H1 (cell line): Measurements from ENCODE around the gene PTPRD. TPM values are rescaled to one million over a fixed set of nuclear protein-coding genes. Genes with fewer than 3 reads are reported as not detected.
A peak's percentile ranks its signal among the peaks of the same experiment; 100 is the strongest.

ENCODE experiments used
- CTCF ChIA-PET: fragments of 300-600 bp; sonication (Branson Sonifier 250); formaldehyde crosslinking; loops from one replicate; lab custom pipeline; 2021; ENCODE audit not compliant: partially characterized antibody; lab: Charles Lee
- POLR2A ChIA-PET: fragments of 300-600 bp; sonication (Branson Sonifier 250); formaldehyde crosslinking; loops from one replicate; lab custom pipeline; 2021; ENCODE audit warnings: inconsistent platforms; ENCODE audit not compliant: partially characterized antibody; lab: Charles Lee
- DNase-seq, 2 experiments: peaks; one replicate each; pipeline versions ENCODE4 v3.0.0 to v3.0.0-alpha.2; 2010 to 2022; ENCODE audit warnings: low spot score in 2 of 2, low read depth in 1 of 2, mixed read lengths in 1 of 2
- FAIRE-seq: peaks from 2 replicates; lab custom pipeline; 2011; peaks lifted over from hg19 to GRCh38; lab: Jason Lieb, UNC
- H2AFZ ChIP-seq: 2 replicates; pipeline ENCODE4 v1.8.1; 2012; ENCODE audit warnings: low read length, inconsistent platforms
- H2AK5ac ChIP-seq: 2 replicates; pipeline ENCODE4 v1.6.1; 2013; ENCODE audit warnings: low read depth, low read length
- H2BK120ac ChIP-seq: replicated peaks from 2 replicates; pipeline ENCODE3; 2013; ENCODE audit warnings: low read depth, low read length, inconsistent platforms
- H2BK12ac ChIP-seq: 2 replicates; pipeline ENCODE4 v1.6.1; 2013; ENCODE audit warnings: low read depth, low read length
- H2BK15ac ChIP-seq: 2 replicates; pipeline ENCODE4 v1.6.1; 2013; ENCODE audit warnings: low read length
- H2BK20ac ChIP-seq: 2 replicates; pipeline ENCODE4 v1.6.1; 2013; ENCODE audit warnings: low read length
- H2BK5ac ChIP-seq: 2 replicates; pipeline ENCODE4 v1.6.1; 2013; ENCODE audit warnings: low read depth, low read length
- H3K14ac ChIP-seq: 2 replicates; pipeline ENCODE4 v1.6.1; 2013; ENCODE audit warnings: inconsistent platforms; ENCODE audit not compliant: insufficient read length
- H3K18ac ChIP-seq: 2 replicates; pipeline ENCODE4 v1.6.1; 2013; ENCODE audit warnings: low read length; ENCODE audit errors: extremely low read depth
- H3K23ac ChIP-seq: 2 replicates; pipeline ENCODE4 v1.6.1; 2013; ENCODE audit warnings: inconsistent platforms; ENCODE audit not compliant: insufficient read length
- H3K23me2 ChIP-seq: 2 replicates; pipeline ENCODE4 v1.6.1; 2013; ENCODE audit warnings: low read depth, low read length
- H3K27ac ChIP-seq: 2 replicates; pipeline ENCODE4 v1.6.1; 2011; ENCODE audit warnings: low read depth, low read length, inconsistent platforms
- H3K27me3 ChIP-seq, 4 experiments: replicated peaks in 1 of 4; 1 replicate in 1 of 4; 2 replicates in 3 of 4; pipeline versions ENCODE4 v1.6.1 to v1.8.1; 2011 to 2013; ENCODE audit warnings: low read length in 3 of 4, mild to moderate bottlenecking in 3 of 4, inconsistent platforms in 2 of 4, mixed read lengths in 2 of 4, moderate library complexity in 1 of 4; ENCODE audit not compliant: control insufficient read depth in 3 of 4, insufficient read depth in 3 of 4; ENCODE audit errors: extremely low read depth in 1 of 4
- H3K36me3 ChIP-seq, 4 experiments: 2 replicates each; pipeline versions ENCODE4 v1.6.1 to v1.8.1; 2011 to 2013; ENCODE audit warnings: mild to moderate bottlenecking in 4 of 4, low read length in 3 of 4, moderate library complexity in 2 of 4, control low read depth in 1 of 4, inconsistent platforms in 1 of 4; ENCODE audit not compliant: insufficient read depth in 4 of 4, control insufficient read depth in 2 of 4
- H3K4ac ChIP-seq: replicated peaks from 2 replicates; pipeline ENCODE3; 2013; ENCODE audit warnings: low read length, low read depth, mixed read lengths, inconsistent platforms; ENCODE audit not compliant: insufficient read length
- H3K4me1 ChIP-seq, 4 experiments: replicated peaks in 1 of 4; 1 replicate in 1 of 4; 2 replicates in 3 of 4; pipeline versions ENCODE4 v1.6.1 to v1.8.1; 2011 to 2013; ENCODE audit warnings: low read length in 3 of 4, inconsistent platforms in 2 of 4, mixed read lengths in 1 of 4; ENCODE audit not compliant: insufficient read depth in 4 of 4, control insufficient read depth in 3 of 4
- H3K4me2 ChIP-seq, 2 experiments: 2 replicates each; pipeline versions ENCODE4 v1.6.1 to v1.8.1; 2011 to 2013; ENCODE audit warnings: low read depth in 2 of 2, low read length in 2 of 2, control low read depth in 1 of 2, inconsistent platforms in 1 of 2, mild to moderate bottlenecking in 1 of 2; ENCODE audit not compliant: insufficient read depth in 1 of 2
- H3K4me3 ChIP-seq, 4 experiments: fragments of 200-600, 300-600 bp in 1 of 4; sonication (generic), shearing (Covaris generic), sonication (Bioruptor Twin) in 1 of 4; 2 replicates each; pipeline versions ENCODE4 v1.5.1 to v1.8.1; 2011 to 2016; ENCODE audit warnings: low read length in 4 of 4, low read depth in 3 of 4, control low read depth in 2 of 4, inconsistent platforms in 2 of 4, mild to moderate bottlenecking in 2 of 4, mixed read lengths in 1 of 4, moderate library complexity in 1 of 4; ENCODE audit not compliant: insufficient read depth in 2 of 4; ENCODE audit errors: extremely low read depth in 1 of 4
- H3K56ac ChIP-seq: replicated peaks from 2 replicates; pipeline ENCODE3; 2013; ENCODE audit warnings: low read depth, mild to moderate bottlenecking, mixed read lengths, low read length, inconsistent platforms; ENCODE audit not compliant: insufficient read length
- H3K79me1 ChIP-seq: 2 replicates; pipeline ENCODE4 v1.6.1; 2013; ENCODE audit warnings: low read depth, low read length, control low read depth
- H3K79me2 ChIP-seq, 2 experiments: 2 replicates each; pipeline versions ENCODE4 v1.6.1 to v1.8.1; 2012 to 2013; ENCODE audit warnings: low read length in 2 of 2, mild to moderate bottlenecking in 2 of 2, inconsistent platforms in 1 of 2; ENCODE audit not compliant: insufficient read depth in 2 of 2, control insufficient read depth in 1 of 2
- H3K9ac ChIP-seq, 4 experiments: replicated peaks in 1 of 4; 1 replicate in 1 of 4; 2 replicates in 3 of 4; pipeline versions ENCODE4 v1.6.1 to v1.8.1; 2011 to 2013; ENCODE audit warnings: low read depth in 3 of 4, low read length in 3 of 4, control low read depth in 2 of 4, mild to moderate bottlenecking in 2 of 4, moderate library complexity in 2 of 4, inconsistent platforms in 1 of 4; ENCODE audit errors: extremely low read depth in 1 of 4
- H3K9me3 ChIP-seq, 2 experiments: 2 replicates each; pipeline versions ENCODE4 v1.6.1 to v1.8.1; 2012 to 2013; ENCODE audit warnings: mild to moderate bottlenecking in 2 of 2, moderate library complexity in 2 of 2, control low read depth in 1 of 2, inconsistent platforms in 1 of 2, low read depth in 1 of 2, low read length in 1 of 2, mixed read lengths in 1 of 2; ENCODE audit not compliant: insufficient read depth in 2 of 2
- H4K20me1 ChIP-seq, 2 experiments: replicated peaks in 1 of 2; 2 replicates each; pipeline versions ENCODE3 to v1.8.1; 2011 to 2013; ENCODE audit warnings: inconsistent platforms in 2 of 2, low read length in 2 of 2, mild to moderate bottlenecking in 1 of 2; ENCODE audit not compliant: insufficient read depth in 2 of 2, control insufficient read depth in 1 of 2
- H4K5ac ChIP-seq: 2 replicates; pipeline ENCODE4 v1.6.1; 2013; ENCODE audit warnings: low read length, low read depth, mixed read lengths, inconsistent platforms; ENCODE audit not compliant: insufficient read length
- H4K8ac ChIP-seq: 2 replicates; pipeline ENCODE4 v1.8.0; 2013; ENCODE audit warnings: mild to moderate bottlenecking, moderate library complexity, low read length, inconsistent platforms; ENCODE audit not compliant: insufficient read depth; ENCODE audit errors: extremely low read depth
- H4K91ac ChIP-seq: replicated peaks from 2 replicates; pipeline ENCODE3; 2013; ENCODE audit warnings: low read length, mixed read lengths, inconsistent platforms; ENCODE audit not compliant: insufficient read length
- BACH1 ChIP-seq: IDR thresholded peaks from 2 replicates; pipeline ENCODE4 v1.6.1; 2012; ENCODE audit warnings: low read length, improper control_type of control experiment
- BRCA1 ChIP-seq: IDR thresholded peaks from 2 replicates; pipeline ENCODE4 v1.6.1; 2012; ENCODE audit warnings: low read depth, low read length, improper control_type of control experiment
- CHD2 ChIP-seq: IDR thresholded peaks from 2 replicates; pipeline ENCODE4 v1.6.1; 2012; ENCODE audit warnings: low read length, improper control_type of control experiment
- EGR1 ChIP-seq: IDR thresholded peaks from 2 replicates; pipeline ENCODE4 v1.6.1; 2011; ENCODE audit warnings: low read depth, low read length, borderline replicate concordance
- JUN ChIP-seq: IDR thresholded peaks from 2 replicates; pipeline ENCODE4 v1.6.1; 2011; ENCODE audit warnings: low read depth, mild to moderate bottlenecking, improper control_type of control experiment, low read length
- KDM4A ChIP-seq: IDR thresholded peaks from one replicate; pipeline ENCODE4 v1.7.1; 2012; ENCODE audit warnings: low read depth, mild to moderate bottlenecking, moderate library complexity, low read length, inconsistent platforms; ENCODE audit not compliant: severe bottlenecking
- MAFK ChIP-seq: IDR thresholded peaks from 2 replicates; pipeline ENCODE4 v1.6.1; 2012; ENCODE audit warnings: low read depth, mild to moderate bottlenecking, improper control_type of control experiment, low read length
- NANOG ChIP-seq: IDR thresholded peaks from 2 replicates; pipeline ENCODE4 v1.6.1; 2011; ENCODE audit warnings: low read length, low read depth, mild to moderate bottlenecking, inconsistent platforms; ENCODE audit not compliant: insufficient read depth, poor library complexity, severe bottlenecking
- RFX5 ChIP-seq: IDR thresholded peaks from 2 replicates; pipeline ENCODE4 v1.6.1; 2011; ENCODE audit warnings: low read depth, low read length, improper control_type of control experiment, borderline replicate concordance
- RNF2 ChIP-seq: fragments of 200-900, 300-1000 bp; sonication (generic); IDR thresholded peaks from 2 replicates; pipeline ENCODE4 v1.7.1; 2016; ENCODE audit warnings: borderline replicate concordance, low read depth, mild to moderate bottlenecking, antibody characterized with exemption, low read length; ENCODE audit not compliant: poor library complexity, severe bottlenecking; ENCODE audit errors: missing control alignments
- SIX5 ChIP-seq: IDR thresholded peaks from 2 replicates; pipeline ENCODE4 v1.6.1; 2011; ENCODE audit warnings: mild to moderate bottlenecking, low read depth, low read length
- SP2 ChIP-seq: IDR thresholded peaks from 2 replicates; pipeline ENCODE4 v1.6.1; 2012; ENCODE audit warnings: mild to moderate bottlenecking, low read length, inconsistent platforms
- TBP ChIP-seq: IDR thresholded peaks from 2 replicates; pipeline ENCODE4 v1.6.1; 2011; ENCODE audit warnings: low read depth, low read length, improper control_type of control experiment
- TCF12 ChIP-seq: IDR thresholded peaks from 2 replicates; pipeline ENCODE4 v1.6.1; 2011; ENCODE audit warnings: low read depth, mild to moderate bottlenecking, low read length
- WGBS, 2 experiments: shearing (Covaris generic) in 1 of 2; methylation state at CpG; one replicate each; pipeline versions ENCODE4 v1.1.6 to v1.1.7; 2013 to 2015; ENCODE audit warnings: low lambda C conversion rate in 2 of 2, mixed read lengths in 2 of 2, inconsistent platforms in 1 of 2, low coverage in 1 of 2, missing lambda C conversion rate in 1 of 2; ENCODE audit not compliant: insufficient replicate concordance in 2 of 2, insufficient coverage in 1 of 2, insufficient read length in 1 of 2; ENCODE audit errors: extremely low coverage in 1 of 2, missing lambda C conversion rate in 1 of 2; 5-methylcytosine and 5-hydroxymethylcytosine counted together
- polyA plus RNA-seq, 7 experiments: library from polyadenylated mRNA; depleted of rRNA in 3 of 7; stranded (reverse) in 5 of 7; unstranded in 2 of 7; fragments of >200 nt in 5 of 7; fragments of 200-250 nt in 2 of 7; gene quantifications; 1 replicate in 5 of 7; 2 replicates in 1 of 7; 4 replicates in 1 of 7; pipeline versions ENCODE4 v1.2.1 to v1.2.3, GENCODE V29; 2011 to 2013; ENCODE audit warnings: missing spikeins in 2 of 7, mixed read lengths in 2 of 7
- total RNA-seq: library from RNA; stranded (reverse); fragmentation: NEBNext Ultra II Directional; extraction: Animal tissue kit (Norgen Biotek cat#: 25700); gene quantifications from 2 replicates; pipeline ENCODE4 v1.2.1, GENCODE V29; 2021
- TF ChIP-seq, protein P1 (sequence below): IDR thresholded peaks from 2 replicates; pipeline ENCODE4 v1.6.1; 2012; ENCODE audit warnings: inconsistent platforms

The PTPRD gene
- total and polyA plus RNA-seq, 2 of the 8 experiments (the other 6 are each of a cell fraction or from before 2014, with no cell fraction given) = 17.2 to 77.0 TPM

DNA sequence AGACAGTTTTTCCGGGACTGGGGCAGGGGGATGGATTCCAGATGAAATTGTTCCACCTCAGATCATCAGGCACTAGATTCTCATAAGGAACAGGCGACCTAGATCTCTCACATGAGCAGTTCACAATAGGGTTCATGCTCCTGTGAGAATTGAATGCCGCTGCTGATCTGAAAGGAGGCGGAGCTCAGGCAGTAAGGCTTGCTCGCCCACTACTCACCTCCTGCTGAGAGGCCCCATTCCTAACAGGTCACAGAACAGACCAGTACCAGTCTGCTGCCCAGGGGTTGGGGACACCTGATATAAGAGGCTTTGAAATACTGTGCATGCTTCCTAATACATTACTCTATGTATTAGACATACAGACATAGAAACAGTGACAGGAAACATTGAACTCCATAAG is 41.1 kb downstream of the PTPRD start:
- Histone ChIP-seq H2BK12ac (no peak overlapping the region), H3K4me1 (peaks cover 0 to 2% (median 0%) of the 10 kb centered on the region in 4 experiments; a peak in 1 of 7 replicates), H3K4ac (no peak overlapping the region), H3K4me2 (no peak overlapping the region), H2BK120ac (no peak overlapping the region), H2BK5ac (no peak overlapping the region), H3K4me3 (no peak overlapping the region), H3K23me2 (no peaks in the 10 kb centered on the region), H3K27me3 (no peaks in the 10 kb centered on the region), H3K36me3 (no peaks in the 10 kb centered on the region), H3K27ac (no peak overlapping the region), H4K91ac (no peak overlapping the region), H2BK20ac (no peak overlapping the region), H3K23ac (no peak overlapping the region), H3K14ac (no peak overlapping the region), H3K79me1 (no peaks in the 10 kb centered on the region), H3K9ac (no peak overlapping the region), H4K8ac (no peak overlapping the region), H2BK15ac (no peak overlapping the region), H3K18ac (no peak overlapping the region), H3K56ac (no peak overlapping the region), H3K9me3 (no peaks in the 10 kb centered on the region), H4K5ac (no peak overlapping the region), H4K20me1 (no peaks in the 10 kb centered on the region), H2AFZ (0 out of 2 replicates have a peak overlapping the region, but pooled peaks have one; percentile 52), H3K79me2 (no peaks in the 10 kb centered on the region), H2AK5ac (no peak overlapping the region)
- WGBS, 2 experiments = 87% methylated on average over 5 of the region's 5 CpGs; no CpG with 5 or more reads in 1 of the 2 experiments
- DNase-seq = no peak
- POLR2A ChIA-PET = no interaction called here
- CTCF ChIA-PET = no interaction called here
- FAIRE-seq = no peak
- TF ChIP-seq, protein P1, sequence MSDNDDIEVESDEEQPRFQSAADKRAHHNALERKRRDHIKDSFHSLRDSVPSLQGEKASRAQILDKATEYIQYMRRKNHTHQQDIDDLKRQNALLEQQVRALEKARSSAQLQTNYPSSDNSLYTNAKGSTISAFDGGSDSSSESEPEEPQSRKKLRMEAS = no peak
- TF ChIP-seq RFX5 (no peak), CHD2 (no peak), NANOG (no peak), TCF12 (no peak), EGR1 (no peak), KDM4A (no peak), RNF2 (no peak), SP2 (no peak), BACH1 (no peak), MAFK (no peak), BRCA1 (no peak), SIX5 (no peak), JUN (no peak), TBP (no peak)
